K562 (cell line): ENCODE measurements around the gene C2orf42. TPM values are rescaled to one million over a fixed set of nuclear protein-coding genes. Genes with fewer than 3 reads are reported as not detected.
A peak's percentile ranks its signal among the peaks of the same experiment; 100 is the strongest.

Experiments used
- ATAC-seq: fragments of 200-7000 bp; cut with Tn5 transposase; 3 replicates; pipeline ENCODE4 v1.9.1; 2020; ENCODE audit warnings: moderate library complexity
- BruUV-seq: library from RNA; stranded (reverse); fragments of 400-500 nt; replicated peaks from 2 replicates; lab custom pipeline; 2021; lab: Mats Ljungman, UMichigan
- CTCF ChIA-PET: fragments of 300-600 bp; formaldehyde crosslinking; extraction: SDS; loops from one replicate; lab custom pipeline; 2021; ENCODE audit warnings: low intra/inter-chr PET ratio; lab: Yijun Ruan, JAX
- POLR2A ChIA-PET: fragments of 300-600, 350-650 bp; sonication (Branson Sonifier 250); formaldehyde crosslinking; extraction: SDS; loops from one replicate; lab custom pipeline; 2021; ENCODE audit warnings: antibody characterized with exemption, inconsistent platforms; lab: Yijun Ruan, JAX
- DNase-seq, 4 experiments: peaks; one replicate each; pipeline versions ENCODE4 v3.0.0 to v3.0.0-alpha.2; 2011 to 2018; ENCODE audit warnings: low spot score in 3 of 4, mixed read lengths in 3 of 4; ENCODE audit errors: extremely low read depth in 1 of 4
- FAIRE-seq: peaks from 2 replicates; lab custom pipeline; 2011; peaks lifted over from hg19 to GRCh38; lab: Jason Lieb, UNC
- H2AFZ ChIP-seq: 2 replicates; pipeline ENCODE4 v1.6.0; 2011; ENCODE audit warnings: low read depth, low read length, control low read depth, inconsistent platforms
- H3K27ac ChIP-seq: fragments of 200-600 bp; 3 replicates; pipeline ENCODE4 v1.8.0; 2011; ENCODE audit warnings: low read depth, mild to moderate bottlenecking, control low read depth, inconsistent platforms, low read length, moderate library complexity, mixed read lengths; ENCODE audit errors: extremely low read depth
- H3K27me3 ChIP-seq, 2 experiments: fragments of 300-600 bp in 1 of 2; 2 replicates in 1 of 2; 3 replicates in 1 of 2; pipeline versions ENCODE4 v1.6.0 to v1.8.0; 2011; ENCODE audit warnings: inconsistent platforms in 2 of 2, low read length in 2 of 2, mild to moderate bottlenecking in 1 of 2, mixed read lengths in 1 of 2, moderate library complexity in 1 of 2; ENCODE audit not compliant: control insufficient read depth in 2 of 2, insufficient read depth in 2 of 2
- H3K36me3 ChIP-seq: fragments of 300-600 bp; 3 replicates; pipeline ENCODE4 v1.8.0; 2011; ENCODE audit warnings: mild to moderate bottlenecking, low read length, inconsistent platforms; ENCODE audit not compliant: control insufficient read depth, insufficient read depth
- H3K4me1 ChIP-seq, 2 experiments: fragments of 200-600 bp in 1 of 2; replicated peaks in 1 of 2; 2 replicates in 1 of 2; 3 replicates in 1 of 2; pipeline versions ENCODE4 v1.5.1 to v1.8.0; 2011; ENCODE audit warnings: inconsistent platforms in 2 of 2, low read length in 2 of 2, mild to moderate bottlenecking in 1 of 2, mixed read lengths in 1 of 2, moderate library complexity in 1 of 2; ENCODE audit not compliant: control insufficient read depth in 2 of 2, insufficient read depth in 2 of 2
- H3K4me2 ChIP-seq: 2 replicates; pipeline ENCODE4 v1.6.1; 2011; ENCODE audit warnings: low read length, control low read depth, inconsistent platforms, mixed read lengths; ENCODE audit not compliant: insufficient read depth
- H3K4me3 ChIP-seq: fragments of 200-600 bp; sonication (generic), shearing (Covaris generic); 2 replicates; pipeline ENCODE4 v1.5.1; 2016; ENCODE audit warnings: control low read depth, inconsistent platforms
- H3K79me2 ChIP-seq: fragments of 200-600 bp; 3 replicates; pipeline ENCODE4 v1.8.0; 2011; ENCODE audit warnings: low read length, inconsistent platforms; ENCODE audit not compliant: control insufficient read depth, insufficient read depth
- H3K9ac ChIP-seq, 2 experiments: 2 replicates each; pipeline versions ENCODE4 v1.6.0 to v1.6.1; 2011; ENCODE audit warnings: low read depth in 2 of 2, low read length in 2 of 2, control low read depth in 1 of 2, inconsistent platforms in 1 of 2, mild to moderate bottlenecking in 1 of 2, mixed read lengths in 1 of 2; ENCODE audit not compliant: insufficient read depth in 1 of 2
- H3K9me1 ChIP-seq: one replicate; pipeline ENCODE4 v1.6.0; 2011; ENCODE audit warnings: inconsistent platforms, mild to moderate bottlenecking, low read length, moderate library complexity; ENCODE audit not compliant: control insufficient read depth, insufficient read depth
- H3K9me3 ChIP-seq: replicated peaks from 2 replicates; pipeline ENCODE4 v1.5.1; 2011; ENCODE audit warnings: low read depth, low read length, inconsistent platforms; ENCODE audit not compliant: control insufficient read depth, insufficient read depth
- H4K20me1 ChIP-seq: replicated peaks from 2 replicates; pipeline ENCODE4 v1.6.1; 2011; ENCODE audit warnings: low read length, inconsistent platforms, mixed read lengths; ENCODE audit not compliant: control insufficient read depth, insufficient read depth
- E2F6 ChIP-seq, 2 experiments: IDR thresholded peaks; 2 replicates each; pipeline ENCODE4 v1.6.1; 2011; ENCODE audit warnings: borderline replicate concordance in 1 of 2, control low read depth in 1 of 2, low read depth in 1 of 2, low read length in 1 of 2, mild to moderate bottlenecking in 1 of 2, mixed read lengths in 1 of 2, moderate library complexity in 1 of 2; ENCODE audit not compliant: insufficient read depth in 1 of 2, insufficient read length in 1 of 2, poor library complexity in 1 of 2, severe bottlenecking in 1 of 2; ENCODE audit errors: extremely low read depth in 1 of 2
- HMGXB4 ChIP-seq: sonication (generic); formaldehyde crosslinking; IDR thresholded peaks from 2 replicates; pipeline ENCODE4 v1.8.1; 2023; ENCODE audit warnings: mild to moderate bottlenecking, missing genetic modification reagents
- MECOM ChIP-seq: fragments of 250-450 bp; sonication (Bioruptor Pico); IDR thresholded peaks from 2 replicates; pipeline ENCODE4 v1.8.0; 2022; ENCODE audit warnings: inconsistent platforms
- REST ChIP-seq, 2 experiments: fragments of 450-650 bp; formaldehyde crosslinking in 1 of 2; IDR thresholded peaks; 2 replicates each; pipeline versions ENCODE4 v1.4.0 to v1.6.1; 2014 to 2020; ENCODE audit warnings: mild to moderate bottlenecking in 2 of 2, borderline replicate concordance in 1 of 2, low read depth in 1 of 2
- SMAD4 ChIP-seq: fragments of 250-450 bp; sonication (Bioruptor Pico); conservative IDR thresholded peaks from 2 replicates; pipeline ENCODE4 v1.8.0; 2021; ENCODE audit warnings: inconsistent platforms, mild to moderate bottlenecking, moderate library complexity
- ZBTB1 ChIP-seq: sonication (generic); formaldehyde crosslinking; IDR thresholded peaks from 2 replicates; pipeline ENCODE4 v1.8.1; 2023; ENCODE audit warnings: missing genetic modification reagents, low read depth, mild to moderate bottlenecking, borderline replicate concordance
- ZNF507 ChIP-seq: conservative IDR thresholded peaks from 2 replicates; pipeline ENCODE4 v1.6.1; 2017; ENCODE audit warnings: missing genetic modification characterization, missing compliant biosample characterization
- ZNF584 ChIP-seq: fragments of 200-800 bp; sonication (Bioruptor generic); IDR thresholded peaks from 2 replicates; pipeline ENCODE4 v1.6.1; 2016; ENCODE audit warnings: low read depth, mild to moderate bottlenecking, missing genetic modification characterization, missing compliant biosample characterization
- WGBS: fragments of 100-300 bp; shearing (Covaris generic); methylation state at CpG from one replicate; pipeline ENCODE4 v1.1.6; 2016; ENCODE audit warnings: low coverage, mixed read lengths; ENCODE audit not compliant: insufficient coverage; ENCODE audit errors: missing lambda C conversion rate; 5-methylcytosine and 5-hydroxymethylcytosine counted together
- in situ Hi-C: fragments of 300-500 bp; cut with MboI; formaldehyde crosslinking; loops from 4 replicates; pipeline ENCODE4 v1.15.0; 2018; ENCODE audit warnings: inconsistent platforms, mixed read lengths
- intact Hi-C: fragments of 100-400 bp; cut with micrococcal nuclease; formaldehyde crosslinking; loops from 2 replicates; pipeline ENCODE4 v1.14.2; 2022
- polyA plus RNA-seq, 8 experiments: library from polyadenylated mRNA; depleted of rRNA in 4 of 8; stranded (reverse) in 5 of 8; unstranded in 3 of 8; fragments of >200 nt; fragmentation: Nextera tagmentation in 2 of 8; fragmentation: Illumina TruSeq in 1 of 8; extraction: Ambion mirVana in 2 of 8; extraction: Trizol in 1 of 8; gene quantifications; 2 replicates each; pipeline versions ENCODE4 v1.2.1 to v1.2.3, GENCODE V29; 2011 to 2014; ENCODE audit warnings: inconsistent platforms in 1 of 8, missing spikeins in 1 of 8
- total RNA-seq, 7 experiments: library from RNA; depleted of rRNA in 6 of 7; stranded (reverse); fragments of >200 nt in 6 of 7; fragmentation: Illumina TruSeq in 2 of 7; extraction: Trizol in 2 of 7; gene quantifications; 2 replicates each; pipeline versions ENCODE4 v1.2.1 to v1.2.3, GENCODE V29; 2011 to 2021; ENCODE audit warnings: low replicate concordance in 1 of 7

C2orf42 gene
- total and polyA plus RNA-seq, 9 of the 15 experiments (the other 6 are each of a cell fraction or from before 2014, with no cell fraction given) = 4.6 to 10.9 (median 7.5) TPM

- H3K4me2 ChIP-seq = no peak overlapping the region
- intact Hi-C loops (no loop called here), in situ Hi-C loops (no loop called here)
- FAIRE-seq (no peak), DNase-seq (no peak), ATAC-seq (no peak)
- peak overlapping the region; percentile 9; the same call in 1 of the 2 replicates for H2AFZ ChIP-seq
- no peaks in the 10 kb centered on the region for H3K27me3 ChIP-seq
- peaks cover 36 to 44% of the 10 kb centered on the region in 2 experiments for H3K4me1 ChIP-seq
- ChIA-PET POLR2A (interaction anchor here (0.6 to 1.5 kb wide), 8 partner anchors 12 to 231 kb away, joined by 3 to 10 read pairs (median 4); partner anchors contain the start of gene MXD1), CTCF (no interaction called here)
- H3K9me3 ChIP-seq = no peaks in the 10 kb centered on the region
- H3K4me3 ChIP-seq = no peak overlapping the region
- BruUV-seq = no TSS peak
- peaks cover 4% of the 10 kb centered on the region; the same call in 1 of the 3 replicates for H3K36me3 ChIP-seq
- H3K79me2 ChIP-seq = peaks cover 17% of the 10 kb centered on the region
- no peaks in the 10 kb centered on the region for H4K20me1 ChIP-seq
- H3K9me1 ChIP-seq = no peaks in the 10 kb centered on the region
- H3K27ac ChIP-seq = no peak overlapping the region; the same call in 2 of the 3 replicates
- WGBS = 90% methylated on average over 3 of the region's 3 CpGs
- H3K9ac ChIP-seq = peak overlapping the region in 1 of 2 experiments; percentile 18; a peak in 1 of 4 replicates
- TF ChIP-seq ZNF507 (tag) (no peak), E2F6 (IDR thresholded peaks at IDR 0.05; ENCODE audit: borderline replicate concordance in 1 of 2, extremely low read depth in 1 of 2, insufficient read depth in 1 of 2, insufficient read length in 1 of 2, low read depth in 1 of 2, low read length in 1 of 2, poor library complexity in 1 of 2, severe bottlenecking in 1 of 2) (no peak), SMAD4 (CRISPR knock-in tag) (no peak), ZBTB1 (CRISPR knock-in tag) (no peak), HMGXB4 (no peak), MECOM (no peak), ZNF584 (CRISPR knock-in tag) (no peak), REST (IDR thresholded peaks at IDR 0.05; ENCODE audit: borderline replicate concordance) (no peak), REST (CRISPR knock-in tag; IDR thresholded peaks at IDR 0.05; ENCODE audit: low read depth) (no peak)
Measured at GRCh38 chr2:70145144-70145490, 45.7 kb downstream of the C2orf42 start.
